ENCODE data around the gene MRGPRF. TPM values are rescaled to one million over a fixed set of nuclear protein-coding genes. Genes with fewer than 3 reads are reported as not detected.

The MRGPRF gene
- total and polyA plus RNA-seq, 11 donors, result 1.6 to 13.1 (median 3.5) TPM

DNA sequence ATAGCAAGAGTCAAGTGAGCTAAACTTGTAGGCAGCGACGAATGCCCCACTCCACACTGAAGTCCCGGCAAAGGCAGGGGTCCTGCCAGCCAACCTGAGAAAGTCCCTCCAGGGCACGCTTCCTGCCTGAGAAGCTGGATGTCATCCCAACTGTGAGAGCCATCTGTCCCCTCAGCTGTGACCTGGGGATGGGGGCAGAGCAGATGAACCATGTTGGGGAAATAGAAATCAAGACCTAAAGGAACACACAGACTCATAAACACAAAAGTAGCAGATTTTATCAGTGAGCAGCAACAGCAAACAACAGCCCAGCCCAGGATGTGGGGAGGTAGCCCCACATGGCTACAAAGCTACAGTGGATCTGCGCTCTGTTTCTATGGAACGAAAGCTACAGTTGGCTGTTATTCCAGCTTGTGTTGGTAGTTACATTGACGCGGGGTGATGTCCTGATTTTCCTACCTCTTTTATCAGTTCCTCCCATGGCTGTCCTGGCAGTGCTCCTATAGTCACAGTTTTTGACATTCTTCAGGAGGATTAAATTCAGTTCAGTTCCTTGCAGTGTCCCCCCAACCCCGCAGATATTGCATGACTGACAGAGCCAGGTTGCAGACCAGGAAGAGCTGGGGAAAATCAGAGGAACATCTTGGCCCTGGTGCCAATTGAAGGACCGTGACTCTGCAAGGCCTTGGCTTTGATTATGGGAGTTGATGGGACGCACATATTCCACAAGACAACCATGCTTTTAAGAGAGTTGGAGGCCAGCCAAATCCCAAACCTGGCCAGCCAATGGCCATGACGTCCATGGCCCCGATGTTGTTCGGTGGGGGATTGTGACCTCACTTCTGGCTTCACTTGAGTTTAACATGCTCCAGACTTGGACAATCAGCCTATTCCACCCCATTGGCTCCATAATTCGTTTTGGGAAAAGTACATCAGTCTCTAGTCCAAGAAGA, 46.9 kb downstream of the MRGPRF start:
- no peaks in the 10 kb centered on the region for H3K36me3 ChIP-seq
- no peaks in the 10 kb centered on the region for H3K9me3 ChIP-seq
- H3K27ac ChIP-seq, result no peak overlapping the region
- H3K4me3 ChIP-seq, result no peak overlapping the region
- intact Hi-C loops (cut with DNase I), result loop anchor here in 1 of 10 donors (10.0 kb wide), 1 partner anchor 301 kb away; no protein-coding TSS in a partner anchor
- DNase-seq (peak in 1 of 5 donors; percentile 8), ATAC-seq (no peak)
- TF ChIP-seq POLR2A (IDR thresholded peaks at IDR 0.05), result no peak
- TF ChIP-seq, protein P1, sequence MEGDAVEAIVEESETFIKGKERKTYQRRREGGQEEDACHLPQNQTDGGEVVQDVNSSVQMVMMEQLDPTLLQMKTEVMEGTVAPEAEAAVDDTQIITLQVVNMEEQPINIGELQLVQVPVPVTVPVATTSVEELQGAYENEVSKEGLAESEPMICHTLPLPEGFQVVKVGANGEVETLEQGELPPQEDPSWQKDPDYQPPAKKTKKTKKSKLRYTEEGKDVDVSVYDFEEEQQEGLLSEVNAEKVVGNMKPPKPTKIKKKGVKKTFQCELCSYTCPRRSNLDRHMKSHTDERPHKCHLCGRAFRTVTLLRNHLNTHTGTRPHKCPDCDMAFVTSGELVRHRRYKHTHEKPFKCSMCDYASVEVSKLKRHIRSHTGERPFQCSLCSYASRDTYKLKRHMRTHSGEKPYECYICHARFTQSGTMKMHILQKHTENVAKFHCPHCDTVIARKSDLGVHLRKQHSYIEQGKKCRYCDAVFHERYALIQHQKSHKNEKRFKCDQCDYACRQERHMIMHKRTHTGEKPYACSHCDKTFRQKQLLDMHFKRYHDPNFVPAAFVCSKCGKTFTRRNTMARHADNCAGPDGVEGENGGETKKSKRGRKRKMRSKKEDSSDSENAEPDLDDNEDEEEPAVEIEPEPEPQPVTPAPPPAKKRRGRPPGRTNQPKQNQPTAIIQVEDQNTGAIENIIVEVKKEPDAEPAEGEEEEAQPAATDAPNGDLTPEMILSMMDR (IDR thresholded peaks at IDR 0.05), result no peak
- WGBS, 4 donors, result 74 to 91% (median 85%) methylated on average over 12 to 15 of the region's 15 CpGs
- peaks cover 0 to 5% (median 0%) of the 10 kb centered on the region in 9 donors for H3K27me3 ChIP-seq
- no peaks in the 10 kb centered on the region for H3K4me1 ChIP-seq

DNA sequence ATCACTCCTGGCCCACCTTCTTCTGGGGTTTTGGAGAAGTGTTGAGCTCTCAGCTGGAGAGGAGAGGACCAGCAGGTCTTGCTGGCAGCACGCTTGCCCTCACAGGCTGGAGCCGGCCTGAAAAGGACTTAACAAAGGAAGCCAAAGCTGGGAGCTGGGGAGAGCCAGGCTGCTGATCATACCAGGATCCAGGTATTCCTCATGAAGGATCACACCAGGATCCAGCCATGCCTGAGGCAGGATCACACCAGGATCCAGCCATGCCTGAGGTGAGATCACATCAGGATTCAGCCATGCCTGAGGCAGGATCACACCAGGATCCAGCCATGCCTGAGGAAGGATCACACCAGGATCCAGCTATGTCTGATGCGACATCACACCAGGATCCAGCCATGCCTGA, 49.3 kb downstream of the MRGPRF start:
- H3K27me3 ChIP-seq, result no peaks in the 10 kb centered on the region
- no peak overlapping the region for H3K4me3 ChIP-seq
- no peaks in the 10 kb centered on the region for H3K9me3 ChIP-seq
- peak; percentile 54 to 69 (median 66) for ATAC-seq
- H3K27ac ChIP-seq, result no peak overlapping the region
- DNase-seq, result no peak
- H3K4me1 ChIP-seq, result no peaks in the 10 kb centered on the region
- intact Hi-C loops (cut with DNase I), result loop anchor here in 1 of 10 donors (10.0 kb wide), 1 partner anchor 299 kb away; no protein-coding TSS in a partner anchor
- 59 to 93% (median 84%) methylated on average over 1 to 3 of the region's 3 CpGs for WGBS, 4 donors
- H3K36me3 ChIP-seq, result no peaks in the 10 kb centered on the region
- TF ChIP-seq POLR2A (IDR thresholded peaks at IDR 0.05), result no peak
- TF ChIP-seq, protein P1 (IDR thresholded peaks at IDR 0.05), result no peak

DNA sequence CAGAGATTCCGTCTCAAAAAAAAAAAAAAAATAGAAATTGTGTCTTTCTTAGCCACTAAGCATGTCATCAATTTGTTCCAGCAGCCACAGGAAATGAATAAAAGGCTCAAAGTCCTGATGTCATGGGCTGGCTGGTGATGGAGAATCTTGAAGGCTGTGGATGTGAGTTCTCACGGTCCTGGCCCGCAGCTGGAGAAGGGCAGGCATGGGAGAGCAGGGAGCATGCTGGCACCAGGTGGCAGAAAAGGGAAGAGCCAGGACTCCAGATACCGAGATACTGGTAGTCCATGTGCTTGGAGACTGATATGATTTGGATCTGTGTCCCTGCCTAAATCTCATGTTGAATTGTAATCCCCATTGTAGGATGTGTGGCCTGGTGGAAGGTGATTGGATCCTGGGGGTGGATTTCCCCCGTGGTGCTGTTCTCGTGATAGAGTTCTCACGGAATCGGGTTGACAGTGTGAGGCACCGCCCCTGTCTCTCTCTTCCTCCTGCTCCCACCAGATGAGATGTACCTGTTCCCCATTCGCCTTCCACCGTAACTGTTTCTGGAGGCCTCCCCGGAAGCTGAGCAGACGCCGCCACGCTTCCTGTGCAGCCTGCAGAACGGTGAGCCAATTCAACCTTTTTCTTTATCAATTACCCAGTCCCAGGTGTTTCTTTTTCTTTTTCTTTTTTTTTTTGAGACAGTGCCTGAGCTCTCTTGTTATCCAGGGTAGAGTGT, 50.4 kb downstream of the MRGPRF start:
- ATAC-seq (no peak), DNase-seq (no peak)
- H3K36me3 ChIP-seq, result no peaks in the 10 kb centered on the region
- H3K27me3 ChIP-seq, result no peaks in the 10 kb centered on the region
- no peak for TF ChIP-seq POLR2A (IDR thresholded peaks at IDR 0.05)
- TF ChIP-seq, protein P1 (IDR thresholded peaks at IDR 0.05), result no peak
- intact Hi-C loops (cut with DNase I), result loop anchor here in 1 of 10 donors (10.0 kb wide), 1 partner anchor 298 kb away; no protein-coding TSS in a partner anchor
- no peaks in the 10 kb centered on the region for H3K9me3 ChIP-seq
- H3K27ac ChIP-seq, result no peak overlapping the region
- no peak overlapping the region for H3K4me3 ChIP-seq
- H3K4me1 ChIP-seq, result no peaks in the 10 kb centered on the region
- WGBS, 4 donors, result 76 to 82% (median 80%) methylated on average over 16 of the region's 16 CpGs

DNA sequence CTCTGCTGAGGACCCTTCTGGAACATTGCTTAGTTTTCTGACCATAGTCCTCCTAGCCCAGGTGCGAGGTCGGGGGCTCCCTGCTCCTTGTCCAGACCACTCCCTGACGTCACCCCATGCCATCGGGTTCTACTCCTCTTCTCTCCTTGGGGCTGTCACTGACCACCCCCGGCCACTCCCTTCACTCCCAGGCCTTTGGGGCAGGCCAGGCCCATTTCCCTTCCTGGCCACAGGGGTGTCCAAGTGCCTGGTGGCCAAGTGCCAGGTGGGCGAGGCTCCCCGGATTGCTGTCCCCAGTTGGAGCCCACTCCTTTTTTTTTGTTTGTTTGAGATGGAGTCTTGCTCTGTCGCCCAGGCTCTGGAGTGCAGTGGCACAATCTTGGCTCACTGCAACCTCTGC, 51.8 kb downstream of the MRGPRF start:
- TF ChIP-seq, protein P1 (IDR thresholded peaks at IDR 0.05), result no peak
- TF ChIP-seq POLR2A (IDR thresholded peaks at IDR 0.05), result no peak
- H3K4me1 ChIP-seq, result no peaks in the 10 kb centered on the region
- H3K27ac ChIP-seq, result no peak overlapping the region
- DNase-seq (no peak), ATAC-seq (no peak)
- no peaks in the 10 kb centered on the region for H3K36me3 ChIP-seq
- H3K4me3 ChIP-seq, result no peak overlapping the region
- 72 to 80% (median 74%) methylated on average over 8 of the region's 8 CpGs for WGBS, 4 donors
- no peaks in the 10 kb centered on the region for H3K9me3 ChIP-seq
- intact Hi-C loops (cut with DNase I), result loop anchor here in 1 of 10 donors (10.0 kb wide), 1 partner anchor 296 kb away; no protein-coding TSS in a partner anchor
- H3K27me3 ChIP-seq, result no peaks in the 10 kb centered on the region
